ENCODE results near the gene MXD1.
A peak's percentile ranks its signal among the peaks of the same experiment; 100 is the strongest.
"Not testable (repeated sequence)": the region's sequence is repeated elsewhere in the genome, so short reads cannot be mapped to it uniquely, and the experiment has no call there.

Gene MXD1

GRCh38 chr2:69914950-69915945, at the start of gene MXD1:
MXD1 (plus strand) TSS chr2:69915109; CDS start chr2:69915331, 222 bp downstream.
- DNase-seq (ENCODE audit: extremely low read depth, insufficient read length) = peak; percentile 36
- TF ChIP-seq CTCF (IDR thresholded peaks at IDR 0.05; ENCODE audit: insufficient read depth, low read length, poor library complexity, severe bottlenecking) = no peak
- Histone ChIP-seq H3K4me3 (replicated peaks; ENCODE audit: low read depth, low read length) (peak within 1 kb of the TSS; percentile 89), H3K27me3 (replicated peaks; ENCODE audit: control insufficient read depth, insufficient read depth, low read length) (no peaks in the 10 kb centered on the region), H3K36me3 (ENCODE audit: control insufficient read depth, insufficient read depth, low read length) (no peaks in the 10 kb centered on the region)

- Histone ChIP-seq H3K27me3 (replicated peaks; ENCODE audit: control insufficient read depth, insufficient read depth, low read length) (no peaks in the 10 kb centered on the region), H3K36me3 (ENCODE audit: control insufficient read depth, insufficient read depth, low read length) (no peaks in the 10 kb centered on the region), H3K4me3 (replicated peaks; ENCODE audit: low read depth, low read length) (no peak overlapping the region)
- no peak for DNase-seq (ENCODE audit: extremely low read depth, insufficient read length)
- no peak for TF ChIP-seq CTCF (IDR thresholded peaks at IDR 0.05; ENCODE audit: insufficient read depth, low read length, poor library complexity, severe bottlenecking)
Observed at GRCh38 chr2:69888451-69888850, 26.5 kb upstream of the MXD1 start.

- no peak for TF ChIP-seq CTCF (IDR thresholded peaks at IDR 0.05; ENCODE audit: insufficient read depth, low read length, poor library complexity, severe bottlenecking)
- H3K27me3 ChIP-seq (replicated peaks; ENCODE audit: control insufficient read depth, insufficient read depth, low read length) = no peaks in the 10 kb centered on the region
- no peaks in the 10 kb centered on the region for H3K36me3 ChIP-seq (ENCODE audit: control insufficient read depth, insufficient read depth, low read length)
Observed at GRCh38 chr2:69889302-69889701, 25.6 kb upstream of the MXD1 start.

GRCh38 chr2:69890881-69891280, 24.0 kb upstream of the MXD1 start:
- Histone ChIP-seq H3K36me3 (ENCODE audit: control insufficient read depth, insufficient read depth, low read length) (no peaks in the 10 kb centered on the region), H3K27me3 (replicated peaks; ENCODE audit: control insufficient read depth, insufficient read depth, low read length) (no peaks in the 10 kb centered on the region), H3K4me3 (replicated peaks; ENCODE audit: low read depth, low read length) (no peak overlapping the region)
- no peak for DNase-seq (ENCODE audit: extremely low read depth, insufficient read length)
- TF ChIP-seq CTCF (IDR thresholded peaks at IDR 0.05; ENCODE audit: insufficient read depth, low read length, poor library complexity, severe bottlenecking) = no peak

More at GRCh38 chr2:69889302-69889701, 25.6 kb upstream of the MXD1 start:
- H3K4me3 ChIP-seq (replicated peaks; ENCODE audit: low read depth, low read length) = no peak overlapping the region
- no peak for DNase-seq (ENCODE audit: extremely low read depth, insufficient read length)

- peak; percentile 14 for TF ChIP-seq CTCF (IDR thresholded peaks at IDR 0.05; ENCODE audit: insufficient read depth, low read length, poor library complexity, severe bottlenecking)
- DNase-seq (ENCODE audit: extremely low read depth, insufficient read length); H3K4me3 ChIP-seq (replicated peaks; ENCODE audit: low read depth, low read length); H3K36me3 ChIP-seq (ENCODE audit: control insufficient read depth, insufficient read depth, low read length); H3K27me3 ChIP-seq (replicated peaks; ENCODE audit: control insufficient read depth, insufficient read depth, low read length): not testable (repeated sequence)
Observed at GRCh38 chr2:69892838-69893424, 22.0 kb upstream of the MXD1 start.
